Ecto neural progenitor cell (in vitro differentiated cells): Measurements from ENCODE around the gene CYP2A6.
"Not testable (repeated sequence)": the region's sequence is repeated elsewhere in the genome, so short reads cannot be mapped to it uniquely, and the experiment has no call there.

Experiments used
- DNase-seq: peaks from one replicate; pipeline ENCODE4 v3.0.0-alpha.2; 2018; ENCODE audit warnings: low spot score

Gene CYP2A6

DNA sequence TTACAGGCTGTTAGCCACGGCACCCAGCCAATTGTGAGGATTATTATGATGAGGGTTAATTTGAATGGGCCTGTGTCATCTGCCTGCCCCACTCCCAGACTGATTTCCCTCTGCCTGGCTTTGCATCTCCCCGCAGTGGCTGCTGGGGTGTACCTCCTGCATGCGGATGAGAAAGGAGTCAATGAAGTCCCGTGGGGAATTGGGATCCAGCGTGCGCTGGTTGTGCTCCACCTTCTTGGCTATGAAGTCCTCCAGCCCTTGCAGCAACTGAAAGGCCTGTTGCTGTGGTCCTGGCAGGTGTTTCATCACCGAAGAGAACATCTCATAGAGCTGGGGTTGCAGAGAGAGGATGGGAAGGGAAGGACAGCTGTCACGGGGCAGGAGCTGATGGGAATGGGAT is 3.5 kb downstream of the CYP2A6 start:
- DNase-seq = not testable (repeated sequence)

GRCh38 chr19:40843653-40844052 is 6.6 kb downstream of the CYP2A6 start:
- not testable (repeated sequence) for DNase-seq

- DNase-seq = not testable (repeated sequence)
These were observed 7.1 kb downstream of the CYP2A6 start for GRCh38 chr19:40842997-40843652.

DNA sequence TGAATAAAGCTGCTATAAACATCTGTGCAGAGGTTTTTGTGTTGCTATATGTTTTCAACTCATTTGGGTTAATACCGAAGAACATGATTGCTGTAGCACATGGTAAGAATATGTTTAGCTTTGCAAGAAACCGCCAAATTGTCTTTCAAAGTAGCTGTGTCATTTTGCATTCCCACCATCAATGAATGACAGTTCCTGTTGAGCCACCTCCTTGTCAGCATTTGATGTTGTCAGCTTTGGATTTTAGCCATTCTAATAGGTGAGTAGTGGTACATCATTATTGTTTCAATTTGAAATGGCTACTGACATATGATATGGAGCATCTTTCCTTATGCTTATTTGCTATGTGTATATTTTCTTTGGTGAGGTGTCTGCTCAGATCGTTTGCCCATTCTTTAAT is 8.2 kb downstream of the CYP2A6 start:
- not testable (repeated sequence) for DNase-seq

GRCh38 chr19:40838477-40838876 is 11.8 kb downstream of the CYP2A6 start:
- DNase-seq = not testable (repeated sequence)

- DNase-seq = no peak
These were observed 13.4 kb downstream of the CYP2A6 start for GRCh38 chr19:40836754-40837429.

- DNase-seq = not testable (repeated sequence)
These were observed 16.3 kb downstream of the CYP2A6 start for GRCh38 chr19:40833728-40834533.

GRCh38 chr19:40832431-40832790 is 17.8 kb downstream of the CYP2A6 start:
- DNase-seq = not testable (repeated sequence)

- DNase-seq = no peak
These were observed 18.5 kb downstream of the CYP2A6 start for GRCh38 chr19:40831502-40832430.

GRCh38 chr19:40830741-40831140 is 19.5 kb downstream of the CYP2A6 start:
- not testable (repeated sequence) for DNase-seq

GRCh38 chr19:40829205-40829604 is 21.0 kb downstream of the CYP2A6 start:
- DNase-seq = no peak

- DNase-seq = no peak
These were observed 22.6 kb downstream of the CYP2A6 start for GRCh38 chr19:40827386-40828247.

DNA sequence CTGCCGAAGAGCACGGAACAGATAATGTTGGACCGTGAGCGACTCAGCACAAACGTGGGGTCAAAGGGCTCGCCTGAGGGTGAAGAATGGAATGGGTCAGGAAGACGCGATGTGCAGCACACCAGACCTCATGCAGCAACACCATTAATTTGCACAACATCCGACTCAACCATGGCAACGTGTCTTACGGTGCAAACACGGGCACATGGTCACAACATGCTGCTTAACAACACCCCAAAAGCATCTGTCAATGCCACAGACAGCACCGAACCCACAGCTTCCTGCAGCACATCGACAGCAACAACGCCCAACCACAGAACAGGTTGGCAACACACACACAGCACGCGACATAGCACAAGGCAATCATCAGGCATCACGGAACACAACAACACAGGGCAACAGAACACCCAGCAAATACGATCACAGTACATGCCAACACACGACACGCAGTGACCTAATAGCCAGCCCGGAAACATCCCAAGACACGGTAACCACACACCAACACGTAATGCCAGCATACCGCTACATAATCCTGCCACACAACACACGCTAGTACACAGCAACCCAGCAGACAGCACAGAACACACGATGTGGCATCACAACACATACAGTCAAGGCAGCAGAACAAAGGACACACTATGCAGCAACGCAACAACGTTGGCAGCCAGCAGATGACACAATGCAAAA is 23.4 kb downstream of the CYP2A6 start:
- not testable (repeated sequence) for DNase-seq

DNA sequence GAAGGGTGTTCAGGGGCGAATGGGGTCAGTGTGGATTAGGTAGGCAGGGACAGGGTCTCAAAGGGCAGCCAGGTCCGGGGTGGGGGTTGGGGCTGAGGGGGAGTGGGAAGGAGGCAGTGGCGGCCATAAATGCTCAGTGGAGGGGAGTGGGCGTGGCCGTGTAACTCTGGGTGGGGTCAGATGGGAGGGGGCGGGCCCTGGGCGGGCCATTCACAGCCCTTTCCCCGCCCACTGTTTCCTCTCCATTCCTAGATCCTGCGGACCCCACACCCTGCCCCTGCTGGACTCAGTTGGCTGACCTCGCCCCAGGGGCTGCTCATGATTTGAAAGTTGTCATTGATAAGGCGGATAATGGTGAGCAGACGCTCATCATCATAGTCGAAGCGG is 23.9 kb downstream of the CYP2A6 start:
- not testable (repeated sequence) for DNase-seq

DNA sequence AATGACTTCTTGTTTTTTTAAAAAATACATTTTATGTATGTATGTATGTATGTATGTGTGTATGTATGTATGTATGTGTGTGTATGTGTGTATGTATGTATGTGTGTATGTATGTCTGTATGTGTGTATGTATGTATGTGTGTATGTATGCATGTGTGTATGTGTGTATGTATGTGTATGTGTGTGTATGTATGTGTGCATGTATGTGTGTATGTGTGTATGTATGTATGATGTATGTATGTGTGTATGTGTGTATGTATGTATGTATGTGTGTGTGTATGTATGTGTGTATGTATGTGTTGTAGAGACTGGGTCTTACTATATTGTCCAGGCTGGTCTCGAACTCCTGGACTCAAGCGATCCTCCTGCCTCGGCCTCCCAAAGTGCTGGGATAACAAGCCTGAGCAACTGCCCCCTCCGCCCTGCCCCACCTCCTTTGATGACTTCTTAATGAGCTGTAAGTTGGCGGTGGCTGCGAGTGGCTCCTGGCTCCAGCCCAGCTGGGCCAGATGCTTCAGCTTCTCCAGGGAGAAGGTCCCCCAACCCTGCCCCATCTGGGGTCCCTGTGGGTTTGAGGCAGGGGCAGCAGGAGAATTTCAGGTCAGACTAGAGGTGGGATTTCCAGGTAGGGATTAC is 24.7 kb downstream of the CYP2A6 start:
- not testable (repeated sequence) for DNase-seq

GRCh38 chr19:40824916-40825315 is 25.3 kb downstream of the CYP2A6 start:
- DNase-seq = not testable (repeated sequence)

- DNase-seq = not testable (repeated sequence)
These were observed 27.3 kb downstream of the CYP2A6 start for GRCh38 chr19:40822704-40823553.

DNA sequence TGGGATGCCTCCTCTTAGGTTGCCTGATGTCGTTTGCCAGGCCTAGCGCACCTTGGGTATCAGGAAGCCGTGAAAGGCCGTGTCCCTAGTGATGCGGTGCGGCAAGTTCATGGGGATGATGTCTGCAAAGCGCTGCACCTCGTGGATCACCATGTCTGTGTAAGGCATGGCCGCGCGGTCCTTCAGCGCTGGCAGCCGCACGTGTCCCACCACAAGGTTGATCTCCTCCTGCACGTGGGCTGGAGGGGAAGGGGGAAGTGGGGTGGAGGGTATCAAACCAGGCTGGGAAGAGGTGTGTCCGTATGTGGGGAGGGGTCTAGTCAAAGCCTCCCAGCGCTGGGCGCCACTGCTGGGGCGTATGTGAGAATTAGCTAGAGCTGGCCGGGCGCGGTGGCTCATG is 28.1 kb downstream of the CYP2A6 start:
- DNase-seq = no peak
